SU-DHL-6 (cell line): ENCODE data around the gene ASTN2.

Experiments used
- H2AFZ ChIP-seq: fragments of 200-600 bp; sonication (generic); 2 replicates; pipeline ENCODE4 v1.6.1; 2014; ENCODE audit warnings: low read depth, mild to moderate bottlenecking, moderate library complexity, mixed read lengths, antibody characterized with exemption, low read length; ENCODE audit not compliant: severe bottlenecking
- H3F3A ChIP-seq: fragments of 200-600 bp; shearing (Covaris generic); 2 replicates; pipeline ENCODE4 v1.6.0; 2016; ENCODE audit warnings: antibody characterized with exemption, mild to moderate bottlenecking; ENCODE audit not compliant: insufficient read depth
- H3K27ac ChIP-seq: fragments of 200-600 bp; sonication (generic); 2 replicates; pipeline ENCODE4 v1.5.1; 2016; ENCODE audit warnings: low read depth, mild to moderate bottlenecking, low read length, moderate library complexity, mixed read lengths
- H3K27me3 ChIP-seq: fragments of 200-600 bp; sonication (generic), shearing (Covaris generic); 2 replicates; pipeline ENCODE4 v1.6.0; 2014; ENCODE audit warnings: mild to moderate bottlenecking, low read length
- H3K36me3 ChIP-seq: fragments of 200-600 bp; sonication (generic); 2 replicates; pipeline ENCODE4 v1.6.1; 2014; ENCODE audit warnings: mild to moderate bottlenecking, low read length, mixed read lengths
- H3K4me2 ChIP-seq: fragments of 300-600, 200-600 bp; shearing (Covaris generic), sonication (generic); 2 replicates; pipeline ENCODE4 v1.6.0; 2014; ENCODE audit warnings: low read length, low read depth, mild to moderate bottlenecking; ENCODE audit not compliant: poor library complexity, severe bottlenecking
- H3K4me3 ChIP-seq: fragments of 200-600 bp; sonication (generic); 2 replicates; pipeline ENCODE4 v1.5.1; 2014; ENCODE audit warnings: antibody characterized with exemption, low read length, mild to moderate bottlenecking, mixed read lengths; ENCODE audit not compliant: insufficient read depth, poor library complexity, severe bottlenecking
- H3K79me2 ChIP-seq: fragments of 200-600 bp; sonication (generic); 2 replicates; pipeline ENCODE4 v1.6.1; 2014; ENCODE audit warnings: mild to moderate bottlenecking, low read length, moderate library complexity; ENCODE audit not compliant: insufficient read depth
- H3K9ac ChIP-seq: fragments of 200-600 bp; sonication (generic); 2 replicates; pipeline ENCODE4 v1.7.0; 2014; ENCODE audit warnings: mild to moderate bottlenecking, low read length
- H3K9me2 ChIP-seq: fragments of 200-600 bp; sonication (generic); replicated peaks from 2 replicates; pipeline ENCODE4 v1.6.1; 2014; ENCODE audit warnings: low read length; ENCODE audit not compliant: insufficient read depth
- H3K9me3 ChIP-seq: fragments of 200-600 bp; sonication (generic); 2 replicates; pipeline ENCODE4 v1.6.1; 2014; ENCODE audit warnings: low read length, mixed read lengths; ENCODE audit not compliant: insufficient read depth
- H4K20me1 ChIP-seq: fragments of 200-600 bp; sonication (generic); 2 replicates; pipeline ENCODE4 v1.6.1; 2014; ENCODE audit warnings: low read depth, mild to moderate bottlenecking, antibody characterized with exemption, low read length, moderate library complexity, mixed read lengths
- EZH2phosphoT487 ChIP-seq: fragments of 200-600 bp; sonication (generic), shearing (Covaris generic); conservative IDR thresholded peaks from 2 replicates; pipeline ENCODE4 v1.6.1; 2018; ENCODE audit warnings: mild to moderate bottlenecking, antibody characterized with exemption, low read length, moderate library complexity, mixed read lengths
- TF ChIP-seq, protein P1 (sequence below): fragments of 200-600 bp; sonication (generic); IDR thresholded peaks from one replicate; pipeline ENCODE4 v1.5.1; 2017; ENCODE audit warnings: antibody characterized with exemption, mild to moderate bottlenecking, low read length, moderate library complexity; ENCODE audit not compliant: insufficient read depth, poor library complexity, severe bottlenecking

The ASTN2 gene

DNA sequence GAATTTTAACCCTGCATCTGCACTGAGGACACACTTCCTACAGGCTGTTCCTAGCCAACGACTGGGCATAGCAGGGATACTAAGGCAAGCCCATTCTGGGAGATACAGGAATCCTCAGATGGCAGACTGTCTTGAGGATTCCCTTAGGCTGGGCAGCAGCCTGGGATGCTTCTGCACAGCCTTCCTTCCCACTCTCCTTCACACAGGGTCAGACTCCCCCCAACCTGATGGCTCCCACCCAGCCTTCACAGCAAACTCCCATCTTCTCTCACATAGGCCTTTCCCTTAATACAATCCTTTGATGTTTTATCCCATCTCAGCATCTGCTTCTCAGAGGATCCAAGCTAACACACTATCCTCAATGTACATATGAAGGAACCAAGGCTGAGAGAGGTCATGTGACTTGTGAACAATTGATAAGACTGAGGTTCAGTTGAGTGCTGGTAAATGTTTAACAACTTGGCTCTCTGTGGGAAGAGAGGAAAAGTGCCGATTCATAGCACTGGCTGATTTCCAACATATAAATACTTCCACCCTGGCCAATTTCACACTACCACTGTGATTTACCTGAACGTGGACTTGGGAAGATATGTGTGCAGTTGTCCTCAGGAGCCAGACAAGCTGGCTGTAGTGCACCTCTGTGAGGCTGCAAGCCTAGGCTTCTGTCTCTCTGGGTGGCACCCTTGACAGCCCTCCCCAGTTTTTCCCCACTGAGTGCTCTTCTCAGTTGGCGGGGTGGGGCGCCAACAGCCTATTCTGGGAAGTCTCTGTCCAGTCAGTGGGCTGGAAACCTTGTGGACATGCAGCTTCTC lies 848.0 kb downstream of the ASTN2 start:
- Histone ChIP-seq H3K27ac (no peak overlapping the region), H3F3A (no peaks in the 10 kb centered on the region), H3K4me2 (no peak overlapping the region), H2AFZ (no peak overlapping the region), H3K4me3 (no peak overlapping the region), H3K27me3 (no peaks in the 10 kb centered on the region), H3K9me2 (no peaks in the 10 kb centered on the region), H4K20me1 (no peaks in the 10 kb centered on the region), H3K79me2 (no peaks in the 10 kb centered on the region), H3K9ac (no peak overlapping the region), H3K9me3 (no peaks in the 10 kb centered on the region), H3K36me3 (no peaks in the 10 kb centered on the region)
- TF ChIP-seq, protein P1, sequence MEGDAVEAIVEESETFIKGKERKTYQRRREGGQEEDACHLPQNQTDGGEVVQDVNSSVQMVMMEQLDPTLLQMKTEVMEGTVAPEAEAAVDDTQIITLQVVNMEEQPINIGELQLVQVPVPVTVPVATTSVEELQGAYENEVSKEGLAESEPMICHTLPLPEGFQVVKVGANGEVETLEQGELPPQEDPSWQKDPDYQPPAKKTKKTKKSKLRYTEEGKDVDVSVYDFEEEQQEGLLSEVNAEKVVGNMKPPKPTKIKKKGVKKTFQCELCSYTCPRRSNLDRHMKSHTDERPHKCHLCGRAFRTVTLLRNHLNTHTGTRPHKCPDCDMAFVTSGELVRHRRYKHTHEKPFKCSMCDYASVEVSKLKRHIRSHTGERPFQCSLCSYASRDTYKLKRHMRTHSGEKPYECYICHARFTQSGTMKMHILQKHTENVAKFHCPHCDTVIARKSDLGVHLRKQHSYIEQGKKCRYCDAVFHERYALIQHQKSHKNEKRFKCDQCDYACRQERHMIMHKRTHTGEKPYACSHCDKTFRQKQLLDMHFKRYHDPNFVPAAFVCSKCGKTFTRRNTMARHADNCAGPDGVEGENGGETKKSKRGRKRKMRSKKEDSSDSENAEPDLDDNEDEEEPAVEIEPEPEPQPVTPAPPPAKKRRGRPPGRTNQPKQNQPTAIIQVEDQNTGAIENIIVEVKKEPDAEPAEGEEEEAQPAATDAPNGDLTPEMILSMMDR = no peak
- no peak for TF ChIP-seq EZH2phosphoT487

- Histone ChIP-seq H3K79me2 (no peaks in the 10 kb centered on the region), H3K4me3 (no peak overlapping the region), H3K4me2 (no peak overlapping the region), H4K20me1 (no peaks in the 10 kb centered on the region), H3K36me3 (no peaks in the 10 kb centered on the region), H3K9me3 (no peaks in the 10 kb centered on the region), H3K27me3 (no peaks in the 10 kb centered on the region), H3K9me2 (no peaks in the 10 kb centered on the region), H3F3A (no peaks in the 10 kb centered on the region), H3K27ac (no peak overlapping the region), H2AFZ (no peak overlapping the region), H3K9ac (no peak overlapping the region)
- TF ChIP-seq EZH2phosphoT487 = no peak
- TF ChIP-seq, protein P1 = no peak
Measured at GRCh38 chr9:116565986-116566385, 848.9 kb downstream of the ASTN2 start.

GRCh38 chr9:116564266-116564793 lies 850.5 kb downstream of the ASTN2 start:
- Histone ChIP-seq H3K9me3 (no peaks in the 10 kb centered on the region), H3F3A (no peaks in the 10 kb centered on the region), H3K4me3 (no peak overlapping the region), H3K27ac (no peak overlapping the region), H3K9ac (no peak overlapping the region), H2AFZ (no peak overlapping the region), H3K4me2 (no peak overlapping the region), H3K9me2 (no peaks in the 10 kb centered on the region), H3K27me3 (no peaks in the 10 kb centered on the region), H3K79me2 (no peaks in the 10 kb centered on the region), H3K36me3 (no peaks in the 10 kb centered on the region), H4K20me1 (no peaks in the 10 kb centered on the region)
- TF ChIP-seq, protein P1 = no peak
- no peak for TF ChIP-seq EZH2phosphoT487
